ENCODE data around the gene KCTD2.
"Not testable (repeated sequence)": the region's sequence is repeated elsewhere in the genome, so short reads cannot be mapped to it uniquely, and the experiment has no call there.

KCTD2 gene

GRCh38 chr17:75059369-75060345, 12.6 kb downstream of the KCTD2 start:
- DNase-seq = no peak

DNA sequence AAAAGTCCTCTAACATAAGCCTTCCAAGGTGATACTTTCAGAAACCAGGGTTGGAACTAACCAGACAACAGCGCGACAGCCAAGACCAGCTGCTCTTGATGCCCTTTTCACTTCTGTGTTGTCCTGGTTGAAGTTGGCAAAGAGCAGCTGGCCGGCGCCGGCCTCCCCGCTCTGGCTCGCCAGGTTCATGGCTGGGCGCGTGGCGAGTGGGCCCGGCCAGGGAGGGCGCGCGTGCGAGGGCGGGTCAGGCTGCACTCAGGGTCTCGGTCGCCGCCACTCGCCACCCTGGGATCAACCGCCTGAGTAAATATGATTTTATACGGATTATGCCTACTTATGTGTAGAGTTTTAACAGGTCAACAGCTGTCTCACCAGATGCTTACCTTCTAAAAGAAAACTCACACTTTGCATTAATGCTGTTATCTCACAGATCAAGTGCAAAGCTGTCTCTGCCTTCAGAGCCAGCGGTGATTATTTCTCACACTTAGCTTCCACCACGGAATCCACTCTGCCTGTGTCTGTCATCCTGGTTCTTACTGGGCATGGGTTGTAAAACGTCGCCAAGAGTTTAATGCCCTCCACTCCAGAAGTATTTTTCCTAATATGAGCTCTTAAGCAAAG, 13.5 kb downstream of the KCTD2 start:
- no peak for DNase-seq

DNA sequence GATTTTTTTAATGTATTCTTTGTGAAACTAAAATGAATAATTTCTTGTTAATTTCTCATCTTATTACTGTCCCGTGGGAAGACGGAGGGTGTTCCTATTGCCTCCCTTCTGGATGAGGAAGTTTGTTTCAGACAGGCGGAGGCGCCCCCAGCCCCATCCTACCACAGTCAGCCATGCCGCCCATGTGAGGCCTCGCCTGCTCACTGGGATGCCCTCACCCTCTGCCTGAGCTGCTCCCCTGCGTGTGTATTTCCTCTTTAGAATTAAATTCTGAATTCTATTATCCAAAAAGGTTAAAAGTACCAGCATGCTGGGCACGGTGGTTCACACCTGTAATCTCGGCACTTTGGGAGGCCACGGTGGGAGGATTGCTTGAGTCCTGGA, 14.0 kb downstream of the KCTD2 start:
- DNase-seq = no peak

GRCh38 chr17:75061618-75062017, 14.6 kb downstream of the KCTD2 start:
- no peak for DNase-seq

DNA sequence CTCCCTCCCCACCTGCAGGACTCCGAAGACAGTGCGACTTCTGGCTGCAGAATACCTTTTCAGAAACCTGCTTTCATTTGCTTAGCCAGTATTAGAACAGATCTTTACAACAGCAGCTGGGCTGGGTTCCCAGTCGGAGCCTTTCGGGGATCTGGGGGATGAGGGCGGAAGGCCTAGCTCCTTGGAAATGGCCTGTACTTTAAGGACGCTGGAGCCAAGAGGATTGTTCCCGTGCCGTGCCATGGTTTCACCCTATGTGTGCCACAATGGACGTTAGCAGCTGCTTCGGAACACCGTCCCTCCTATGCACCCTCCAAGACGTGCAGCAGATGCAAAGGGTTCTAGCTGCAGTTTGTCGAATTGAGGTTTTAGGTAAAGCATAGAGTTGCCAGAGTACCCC, 16.2 kb downstream of the KCTD2 start:
- no peak for DNase-seq

DNA sequence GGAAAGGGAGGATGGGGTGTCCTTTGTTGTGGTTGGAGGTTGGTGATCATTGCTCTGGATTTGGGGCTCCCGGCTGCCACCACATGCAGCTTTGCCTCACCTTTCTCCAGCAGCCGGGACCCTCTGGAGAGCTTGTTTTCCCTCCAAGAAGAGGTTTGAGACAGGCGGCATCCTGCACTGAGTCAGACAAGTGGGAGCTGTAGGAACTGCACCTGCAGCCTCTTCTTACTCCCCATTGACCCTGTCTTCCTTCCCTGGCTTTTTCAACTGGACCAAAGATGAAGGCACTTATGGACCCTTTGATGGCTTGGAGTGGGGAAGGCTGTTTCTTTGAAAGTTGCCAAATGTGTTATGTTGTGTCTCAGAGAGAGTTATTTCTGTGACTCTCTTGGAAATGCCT, 16.6 kb downstream of the KCTD2 start:
- no peak for DNase-seq

GRCh38 chr17:75064040-75064439, 17.0 kb downstream of the KCTD2 start:
- DNase-seq = no peak

DNA sequence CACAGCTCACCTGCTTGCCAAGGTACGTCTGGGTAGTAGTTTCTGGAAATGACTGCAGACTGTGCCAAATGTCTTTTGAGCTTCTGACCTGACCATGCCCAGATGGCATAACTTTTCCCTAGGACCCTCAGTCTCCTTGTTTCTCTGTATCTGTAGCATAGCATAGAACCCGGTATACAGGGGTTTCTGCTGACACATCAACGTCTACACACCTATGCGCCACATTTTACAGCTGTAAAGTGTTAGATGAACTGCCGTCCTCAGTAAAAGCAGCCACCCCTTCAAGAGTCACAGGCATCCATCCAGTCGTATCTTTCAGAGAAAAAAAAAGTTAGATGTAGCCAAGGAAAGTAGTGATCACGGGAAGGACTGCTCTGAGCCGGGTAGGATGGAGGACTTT, 17.4 kb downstream of the KCTD2 start:
- no peak for DNase-seq

DNA sequence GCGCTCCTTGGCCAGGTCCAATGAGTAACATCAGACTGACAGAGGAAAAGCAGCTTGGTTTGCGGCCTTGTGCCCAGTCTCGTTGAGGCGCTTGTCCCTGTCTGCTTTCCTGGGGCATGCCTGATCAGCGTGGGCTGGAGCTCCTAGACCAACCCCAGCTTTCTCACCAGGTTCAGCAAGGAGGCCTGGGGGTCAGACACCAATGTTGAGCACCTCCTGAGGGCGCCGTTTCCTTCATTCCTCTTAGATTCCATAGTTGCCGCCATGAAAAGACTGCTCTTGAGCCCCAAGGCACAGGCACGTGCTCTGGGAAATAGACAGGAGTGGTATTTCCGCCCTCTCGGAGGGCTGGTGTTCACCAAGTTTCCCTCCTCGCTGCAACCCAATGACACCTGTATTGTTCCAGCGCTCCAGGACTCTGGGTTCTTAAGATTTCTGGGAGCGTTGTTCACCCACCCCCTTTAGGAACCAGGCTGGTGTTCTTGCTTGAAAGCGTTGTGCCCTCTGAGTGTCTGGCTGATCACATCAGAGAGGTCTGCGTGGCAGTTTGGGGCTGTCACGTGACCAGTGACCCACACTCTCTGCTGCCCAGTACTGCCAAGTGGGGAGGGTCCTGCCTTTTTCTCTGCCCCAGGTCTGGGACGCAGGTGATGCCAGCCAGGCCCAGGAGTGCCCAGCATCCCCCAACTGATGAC, 18.0 kb downstream of the KCTD2 start:
- no peak for DNase-seq

DNA sequence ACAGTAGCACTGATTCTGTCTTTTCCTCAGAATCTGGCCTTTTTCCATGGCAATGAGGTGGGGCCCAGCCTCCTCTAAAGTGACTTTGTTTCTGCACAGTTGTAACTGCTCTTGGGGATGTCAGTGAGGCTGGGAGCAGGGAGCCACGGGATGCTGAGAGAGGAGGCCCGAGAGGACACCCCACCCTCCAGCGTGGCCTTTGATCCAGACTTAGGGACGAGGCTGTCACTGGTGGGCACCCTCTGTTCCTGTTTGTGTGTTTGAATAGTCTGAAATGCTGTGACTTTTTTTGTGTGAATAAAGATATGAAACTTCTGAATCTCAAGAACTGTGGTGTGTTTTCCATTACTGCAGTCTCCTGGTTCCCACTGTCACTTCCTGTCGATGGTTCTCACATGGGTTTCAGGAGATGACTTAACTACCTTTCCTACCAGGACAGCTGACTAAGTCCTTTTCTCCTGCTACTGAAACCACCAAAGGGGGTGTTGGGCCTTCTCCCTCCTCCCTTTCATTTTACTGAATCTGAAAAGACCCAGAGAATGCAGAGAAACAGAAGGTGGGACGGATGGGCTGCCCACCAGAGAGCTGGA, 18.6 kb downstream of the KCTD2 start:
- DNase-seq = no peak

DNA sequence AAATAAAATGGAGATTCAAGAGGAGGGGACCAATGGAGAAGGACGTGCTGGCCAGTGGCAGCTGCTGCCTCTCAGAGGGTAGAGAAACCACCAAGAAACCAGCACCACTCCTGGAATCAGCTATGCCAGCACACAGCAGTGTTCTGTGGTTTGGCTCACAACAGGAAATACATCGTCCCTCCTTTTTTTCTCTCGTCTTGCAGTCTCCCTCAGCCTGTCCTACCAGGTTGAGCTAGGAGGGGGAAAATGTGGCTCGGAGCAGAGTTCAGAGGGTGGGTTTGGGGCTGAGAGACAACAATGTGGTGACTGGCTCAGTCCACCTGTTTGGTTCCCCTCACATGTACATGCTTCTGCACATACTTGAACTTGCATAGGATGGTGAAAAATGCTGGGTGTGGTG, 20.8 kb downstream of the KCTD2 start:
- DNase-seq = no peak

DNA sequence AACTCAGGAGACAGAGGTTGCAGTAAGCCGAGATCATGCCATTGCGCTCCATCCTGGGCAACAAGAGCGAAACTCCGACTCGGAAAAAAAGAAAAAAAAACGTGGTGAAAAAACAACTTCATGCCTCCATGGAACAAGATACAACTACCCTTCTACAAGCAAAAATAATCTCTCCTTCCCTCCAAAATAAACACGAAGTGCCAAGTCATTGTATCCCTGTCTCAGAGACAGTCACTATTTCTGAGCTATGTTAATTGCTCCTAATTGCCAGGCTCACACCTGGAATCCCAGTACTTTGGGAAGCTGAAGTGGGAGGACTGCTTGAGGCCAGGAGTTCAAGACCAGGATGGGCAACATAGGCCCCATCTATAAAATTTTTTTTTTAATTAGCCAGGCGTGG, 21.7 kb downstream of the KCTD2 start:
- no peak for DNase-seq

GRCh38 chr17:75069783-75070182, 22.8 kb downstream of the KCTD2 start:
- DNase-seq = no peak

DNA sequence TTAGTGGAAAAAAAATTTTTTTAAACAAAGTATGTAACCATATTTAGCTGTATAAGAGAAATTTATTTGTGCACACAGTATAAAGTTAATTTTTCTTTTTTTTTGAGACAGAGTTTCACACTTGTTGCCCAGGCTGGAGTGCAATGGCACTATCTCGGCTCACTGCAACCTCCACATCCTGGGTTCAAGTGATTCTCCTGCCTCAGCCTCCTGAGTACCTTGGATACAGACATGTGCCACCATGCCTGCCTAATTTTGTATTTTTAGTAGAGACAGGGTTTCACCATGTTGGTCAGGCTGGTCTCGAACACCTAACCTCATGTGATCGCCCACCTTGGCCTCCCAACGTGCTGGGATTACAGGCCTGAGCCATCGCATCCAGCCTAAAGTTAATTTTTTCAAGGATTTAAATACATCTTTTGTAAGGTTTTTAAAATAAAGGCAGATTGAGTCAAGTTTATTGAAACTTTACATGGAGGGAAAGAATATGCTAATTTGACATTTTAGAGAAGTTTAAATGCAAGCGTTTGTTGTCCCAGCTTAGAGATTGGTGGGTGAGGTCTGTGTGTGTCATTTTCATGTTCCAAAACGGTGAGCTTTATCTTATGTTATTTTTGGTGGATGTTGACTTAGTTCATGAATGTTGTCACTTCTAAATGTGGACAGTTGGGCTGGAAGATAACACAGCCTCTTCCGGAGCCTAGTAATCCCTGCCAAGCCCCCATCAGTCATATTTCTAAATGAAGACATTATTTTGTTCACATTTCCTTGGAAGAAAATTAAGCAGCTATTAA, 24.6 kb downstream of the KCTD2 start:
- DNase-seq = not testable (repeated sequence)

DNA sequence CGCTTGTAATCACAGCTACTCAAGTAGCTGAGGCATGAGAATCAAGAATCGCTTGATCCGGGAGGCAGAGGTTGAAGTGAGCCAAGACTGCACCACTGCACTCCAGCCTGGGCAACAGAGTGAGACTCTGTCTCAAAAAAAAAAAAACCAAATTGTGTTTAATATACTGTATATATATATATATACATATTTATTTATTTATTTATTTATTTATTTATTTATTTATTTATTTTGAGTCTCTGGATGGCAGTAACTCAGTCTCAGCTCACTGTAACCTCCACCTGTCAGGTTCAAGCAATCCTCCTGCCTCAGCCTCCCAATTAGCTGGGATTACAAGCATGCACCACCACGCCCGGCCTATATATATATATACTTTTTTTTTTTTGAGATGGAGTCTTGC, 25.9 kb downstream of the KCTD2 start:
- not testable (repeated sequence) for DNase-seq

- no peak for DNase-seq
Observed at GRCh38 chr17:75073618-75074047, 26.6 kb downstream of the KCTD2 start.

- no peak for DNase-seq
Observed at GRCh38 chr17:75074532-75074931, 27.5 kb downstream of the KCTD2 start.

- DNase-seq = no peak
Observed at GRCh38 chr17:75075597-75076336, 28.7 kb downstream of the KCTD2 start.

GRCh38 chr17:75077072-75077495, 30.1 kb downstream of the KCTD2 start:
- no peak for DNase-seq

DNA sequence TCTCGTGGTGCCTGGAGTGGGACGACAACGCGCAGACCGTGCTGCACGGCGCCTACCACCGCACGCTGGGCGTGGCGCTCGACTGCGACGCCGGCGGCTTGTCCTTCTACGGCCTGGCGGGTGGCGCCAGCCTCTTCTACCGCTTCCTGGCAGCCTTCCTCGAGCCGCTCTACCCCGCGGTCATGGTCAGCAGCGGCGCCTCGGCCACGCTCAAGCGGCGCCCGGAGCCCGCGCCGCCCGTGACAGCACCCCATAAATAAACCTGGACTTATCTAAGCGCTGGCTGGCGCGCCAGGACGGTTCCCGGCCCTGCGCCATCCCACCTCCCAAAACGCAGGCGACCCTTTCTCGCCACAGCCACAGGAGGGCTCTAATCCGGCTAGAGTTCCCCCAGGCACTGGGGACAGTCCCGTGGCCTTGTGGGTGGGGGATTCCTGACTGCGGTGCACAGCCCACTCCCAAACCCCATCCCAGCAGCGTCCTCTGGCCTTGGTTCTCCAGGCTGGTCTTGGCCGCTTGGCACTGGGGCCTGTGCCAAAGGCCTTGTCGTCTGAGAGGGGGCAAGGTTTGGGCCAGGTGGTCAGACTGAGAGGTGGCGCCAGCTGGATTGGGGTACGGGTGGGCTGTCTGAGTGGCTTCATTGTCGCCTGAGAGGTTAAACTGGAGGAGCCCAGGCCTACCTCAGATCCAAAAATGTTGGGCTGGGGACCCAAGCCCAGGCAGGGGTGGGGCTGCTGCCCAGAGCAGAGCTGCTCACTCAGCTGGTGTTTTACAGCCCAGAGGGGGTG, 30.7 kb downstream of the KCTD2 start:
- peak; percentile 85 for DNase-seq

All from retina (tissue), 1 donor.